HG02884 (cell line): ENCODE results near the gene DKKL1.
"Not testable (repeated sequence)": the region's sequence is repeated elsewhere in the genome, so short reads cannot be mapped to it uniquely, and the experiment has no call there.

Source experiments
- ATAC-seq: cut with Tn5 transposase; IDR thresholded peaks from one replicate; pipeline ENCODE4 v1.9.1; 2021; ENCODE audit warnings: mild to moderate bottlenecking, moderate library complexity; ENCODE audit not compliant: unreplicated experiment

DKKL1 gene

DNA sequence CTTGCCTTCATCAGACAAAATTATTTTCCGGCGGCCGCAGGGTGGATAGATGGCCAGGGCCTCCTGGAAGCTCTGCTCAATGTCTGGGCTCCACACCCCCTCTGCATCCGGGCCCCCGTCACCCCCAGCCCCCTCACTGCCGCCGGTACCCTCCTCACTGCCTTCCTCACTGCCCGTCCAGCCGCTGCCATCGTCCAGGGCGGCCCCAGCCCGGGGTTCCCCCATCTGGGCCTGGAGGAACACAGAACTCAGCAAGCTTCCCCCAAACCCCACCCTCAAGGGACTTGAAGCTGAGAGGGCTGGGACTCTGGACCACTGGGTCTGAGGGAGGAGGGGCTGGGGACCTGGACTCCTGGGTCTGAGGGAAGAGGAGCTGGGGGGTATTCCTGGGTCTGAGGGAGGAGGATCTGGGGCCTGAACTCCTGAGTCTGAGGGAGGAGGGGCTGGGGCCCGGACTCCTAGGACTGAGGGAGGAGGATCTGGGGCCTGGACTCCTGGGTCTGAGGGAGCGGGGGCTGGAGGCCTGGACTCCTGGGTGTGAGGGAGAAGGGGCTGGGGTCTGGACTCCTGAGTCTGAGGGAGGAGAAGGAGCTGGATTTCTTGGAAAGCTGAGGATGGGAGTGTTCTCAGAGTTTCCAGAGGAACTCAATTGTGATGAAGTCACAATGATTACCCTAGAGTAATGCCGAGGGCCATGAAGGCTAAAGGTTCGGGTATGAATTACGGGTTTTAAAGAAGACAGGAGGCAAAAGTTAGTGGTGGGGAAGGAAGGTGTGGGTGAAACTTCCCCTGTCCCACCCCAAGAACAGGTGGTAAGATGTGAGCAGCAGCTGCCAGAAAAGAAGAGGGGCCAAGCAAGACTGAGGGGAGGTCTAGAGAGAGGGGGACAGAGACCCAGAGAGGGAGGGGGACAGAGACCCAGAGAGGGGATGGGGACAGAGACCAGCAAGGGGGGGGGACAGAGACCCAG, 3.5 kb upstream of the DKKL1 start:
- no peak for ATAC-seq

DNA sequence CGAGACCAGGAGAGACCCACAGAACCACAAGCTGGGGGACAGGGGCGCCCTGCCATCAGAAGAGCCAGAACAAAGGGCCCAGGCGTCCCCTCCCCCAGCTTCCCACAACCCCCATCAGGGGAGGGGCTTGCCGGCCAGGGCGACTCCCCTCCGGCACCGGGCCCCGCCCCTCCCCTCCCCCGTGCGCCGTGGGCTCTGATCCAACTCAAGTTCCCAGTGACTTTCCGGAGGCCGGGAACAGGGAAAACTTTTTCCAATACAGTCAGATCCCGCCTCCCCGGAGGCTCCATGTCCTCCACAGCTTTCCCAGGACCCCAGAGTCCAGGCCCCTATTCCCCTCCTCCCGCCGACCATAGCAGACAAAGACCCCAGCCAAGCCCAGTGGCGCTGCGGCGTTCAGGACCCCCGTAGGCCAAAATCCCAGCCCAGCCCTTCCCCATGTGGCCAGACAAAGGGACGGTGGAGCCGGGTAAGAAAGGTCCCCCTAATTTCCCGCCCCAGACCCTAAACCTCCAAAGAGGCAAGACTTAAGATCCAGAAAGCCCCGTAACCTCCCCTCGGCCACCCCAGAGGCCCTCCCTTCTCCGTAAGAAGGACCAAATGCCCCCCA, 2.1 kb upstream of the DKKL1 start:
- ATAC-seq = no peak

DNA sequence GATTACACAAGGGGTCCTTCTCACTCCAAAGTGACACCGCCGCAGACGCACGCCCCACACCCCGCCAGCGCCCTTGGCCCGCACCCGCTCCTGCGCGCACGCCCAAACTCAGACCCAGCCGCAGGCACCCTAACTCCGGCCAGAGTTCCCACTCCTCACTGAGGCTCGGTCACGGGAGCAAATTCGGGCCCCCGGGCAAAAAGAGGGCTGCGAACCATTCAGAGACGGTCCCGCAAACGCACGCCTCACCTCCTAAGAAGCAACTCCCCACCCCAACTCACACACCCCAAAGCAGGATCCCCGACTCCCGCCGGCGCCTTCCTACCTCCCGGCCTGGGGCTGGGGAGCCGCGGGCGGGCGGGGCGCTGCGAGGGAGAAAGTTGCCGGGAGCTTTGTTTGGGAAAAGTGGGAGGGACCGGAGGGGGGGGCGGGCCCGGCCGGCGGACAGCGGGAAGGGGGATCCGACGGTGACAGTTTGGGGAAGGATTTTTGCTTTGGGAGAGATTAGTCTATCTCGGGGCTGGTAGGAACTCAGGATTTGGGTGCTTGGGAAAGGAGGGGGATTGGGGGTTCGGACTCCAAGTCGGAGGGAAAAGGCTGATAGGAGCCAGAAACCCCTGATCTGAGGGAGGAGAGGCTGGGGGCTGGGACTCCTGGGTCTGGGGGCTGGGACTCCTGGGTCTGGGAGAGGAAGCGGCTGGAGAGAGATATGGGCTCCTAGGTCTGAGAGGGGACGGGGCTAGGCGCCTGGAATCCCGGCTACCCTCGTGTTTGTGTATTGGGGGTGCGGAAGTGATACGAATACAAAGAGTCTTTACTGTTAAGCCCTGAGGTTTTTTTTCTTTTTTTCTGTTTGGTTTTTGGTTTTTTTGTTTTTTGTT, 1.4 kb upstream of the DKKL1 start, which contains the start of gene TEAD2:
TEAD2 (minus strand) TSS at position 369 of the 881 bp plus-strand sequence. CDS start 2,341 bp downstream, outside the sequence.
- no peak for ATAC-seq

DNA sequence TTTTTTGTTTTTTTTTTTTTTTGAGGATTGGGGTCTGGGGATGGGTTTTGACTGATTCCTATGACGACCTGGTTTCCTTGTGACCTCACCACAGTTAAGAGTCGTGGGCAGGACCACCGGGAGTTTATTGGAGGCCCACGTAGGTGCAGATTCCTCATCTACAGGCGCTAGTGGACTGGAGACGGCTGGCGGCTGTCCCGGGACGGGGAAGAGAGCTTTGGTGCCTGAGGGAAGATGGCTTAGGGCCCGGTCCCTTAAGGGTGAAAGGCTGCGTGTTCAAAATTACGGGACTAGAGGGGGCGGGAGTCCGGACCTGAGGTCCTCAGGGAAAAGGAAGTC, 779 bp upstream of the DKKL1 start:
- no peak for ATAC-seq

DNA sequence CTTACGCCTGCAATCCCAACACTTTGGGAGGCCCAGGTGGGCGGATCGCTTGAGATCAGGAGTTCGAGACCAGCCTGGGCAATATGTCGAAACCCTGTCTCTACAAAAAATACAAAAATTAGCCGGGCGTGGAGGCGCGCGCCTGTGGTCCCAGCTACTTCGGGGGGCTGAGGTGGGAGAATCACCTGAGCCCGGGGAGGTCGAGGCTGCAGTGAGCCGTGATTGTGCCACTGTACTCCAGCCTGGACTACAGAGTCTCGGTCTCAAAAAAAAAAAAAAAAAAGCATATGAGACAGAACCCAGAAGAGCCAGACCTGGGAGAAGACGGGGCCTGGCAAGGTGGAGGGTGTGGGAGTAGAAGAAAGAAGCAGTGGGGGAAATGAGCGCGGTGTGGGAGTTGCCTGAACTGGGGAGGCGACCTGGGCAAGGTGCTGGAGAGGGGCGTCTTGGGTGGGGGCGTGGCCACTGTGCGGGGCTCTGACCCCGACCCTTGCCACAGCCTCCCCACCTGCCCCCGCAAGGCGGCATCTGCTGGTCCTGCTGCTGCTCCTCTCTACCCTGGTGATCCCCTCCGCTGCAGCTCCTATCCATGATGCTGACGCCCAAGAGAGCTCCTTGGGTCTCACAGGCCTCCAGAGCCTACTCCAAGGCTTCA, 533 bp downstream of the DKKL1 start:
- no peak for ATAC-seq

DNA sequence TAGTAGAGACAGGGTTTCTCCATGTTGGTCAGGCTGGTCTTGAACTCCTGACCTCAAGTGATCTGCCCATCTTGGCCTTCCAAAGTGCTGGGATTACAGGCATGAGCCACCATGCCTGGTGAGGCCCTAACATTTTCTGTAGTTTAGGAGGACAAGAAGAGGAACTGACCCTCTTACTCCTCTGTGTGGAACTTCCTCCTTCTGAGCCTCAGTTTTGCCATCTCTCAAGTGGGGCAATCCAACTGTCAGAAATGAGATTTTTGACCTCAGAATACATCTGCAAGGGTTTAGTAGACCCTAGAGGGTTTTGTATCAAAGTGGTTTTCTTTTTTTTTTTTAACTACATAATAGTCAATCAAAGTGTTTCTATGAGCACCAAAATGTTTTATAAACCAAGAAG, 2.4 kb downstream of the DKKL1 start:
- ATAC-seq = no peak

DNA sequence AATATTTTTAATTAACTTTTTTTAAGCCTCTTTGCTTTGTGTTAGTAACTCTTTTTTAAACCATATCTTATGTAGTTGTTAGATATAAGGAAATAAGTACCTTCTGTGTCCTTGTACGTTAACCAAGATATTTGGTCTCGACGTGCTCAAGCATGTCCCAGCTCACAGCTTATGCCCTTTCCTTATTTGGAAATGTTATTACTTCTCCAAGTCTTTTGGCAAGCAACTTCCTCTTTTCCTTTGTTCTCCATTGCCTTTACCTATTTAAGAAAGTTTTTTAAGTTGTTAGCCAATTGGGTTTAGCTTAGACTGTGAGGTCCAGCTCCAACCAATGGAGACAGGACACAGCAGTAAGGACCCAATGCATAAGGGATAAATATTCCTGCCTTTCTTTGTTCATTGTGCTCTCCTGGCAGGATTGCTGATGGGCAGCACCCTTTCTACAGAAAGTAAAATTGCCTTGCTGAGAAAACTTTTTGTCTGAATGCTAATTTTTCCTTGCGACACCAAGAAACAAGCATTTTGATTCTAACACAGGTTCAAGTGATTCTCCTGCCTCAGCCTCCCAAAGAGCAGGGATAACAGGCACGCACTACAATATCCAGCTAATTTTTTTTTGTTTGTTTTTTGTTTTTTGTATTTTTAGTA, 5.2 kb downstream of the DKKL1 start:
- ATAC-seq = no peak

DNA sequence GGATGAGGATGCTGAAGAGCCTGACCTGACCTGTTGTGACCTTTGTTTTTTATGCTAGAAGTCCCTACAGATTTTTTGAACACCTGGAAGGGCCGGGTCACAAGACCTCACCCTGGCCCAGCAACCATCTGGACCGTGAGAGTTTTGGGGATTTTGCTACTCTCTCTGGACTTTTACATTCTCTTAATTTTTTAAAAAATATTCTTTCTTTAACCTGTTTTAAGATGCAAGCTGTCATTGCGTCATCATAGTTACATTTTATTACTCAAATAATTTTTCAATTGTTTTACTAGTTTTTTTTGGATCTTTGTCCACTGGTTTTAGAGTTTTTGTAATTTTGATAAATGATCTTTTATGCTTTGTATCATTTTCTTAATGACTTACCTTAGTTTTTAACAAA, 7.5 kb downstream of the DKKL1 start:
- no peak for ATAC-seq

DNA sequence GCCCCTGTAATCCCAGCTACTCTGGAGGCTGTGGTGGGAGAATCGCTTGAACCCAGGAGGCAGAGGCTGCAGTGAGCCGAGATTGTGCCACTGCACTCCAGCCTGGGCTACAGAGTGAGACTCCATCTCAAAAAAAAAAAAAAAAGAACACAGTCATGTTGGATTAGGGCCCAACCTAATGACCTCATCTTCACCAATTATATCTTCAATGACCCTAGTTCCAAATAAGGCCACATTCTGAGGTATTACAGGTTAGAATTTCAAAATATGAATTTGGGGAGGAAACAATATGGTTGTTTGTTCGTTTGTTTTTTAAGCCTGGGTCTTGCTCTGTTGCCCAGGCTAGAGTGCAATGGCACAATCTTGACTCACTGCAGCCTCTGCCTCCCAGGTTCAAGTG, 9.5 kb downstream of the DKKL1 start:
- not testable (repeated sequence) for ATAC-seq

DNA sequence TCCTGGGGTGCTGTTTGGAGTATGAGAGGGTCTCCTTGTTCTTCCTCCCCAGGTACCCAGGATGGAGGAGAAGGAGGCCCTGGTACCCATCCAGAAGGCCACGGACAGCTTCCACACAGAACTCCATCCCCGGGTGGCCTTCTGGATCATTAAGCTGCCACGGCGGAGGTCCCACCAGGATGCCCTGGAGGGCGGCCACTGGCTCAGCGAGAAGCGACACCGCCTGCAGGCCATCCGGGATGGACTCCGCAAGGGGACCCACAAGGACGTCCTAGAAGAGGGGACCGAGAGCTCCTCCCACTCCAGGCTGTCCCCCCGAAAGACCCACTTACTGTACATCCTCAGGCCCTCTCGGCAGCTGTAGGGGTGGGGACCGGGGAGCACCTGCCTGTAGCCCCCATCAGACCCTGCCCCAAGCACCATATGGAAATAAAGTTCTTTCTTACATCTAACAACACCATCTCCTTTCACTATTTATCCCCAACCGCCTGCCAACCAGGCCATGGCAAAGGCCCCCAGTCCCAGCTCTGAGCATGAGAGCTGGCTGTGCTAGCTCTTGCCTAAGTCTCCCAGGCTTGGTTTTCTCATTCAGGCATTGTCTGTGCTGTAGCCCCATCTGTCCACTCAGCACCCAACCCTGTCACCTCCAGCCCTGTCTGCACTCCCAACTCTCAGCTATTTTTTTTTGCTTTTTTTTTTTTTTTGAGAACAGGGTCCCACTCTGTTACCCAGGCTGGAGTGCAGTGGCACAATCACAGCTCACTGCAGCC, 11.2 kb downstream of the DKKL1 start:
- no peak for ATAC-seq

DNA sequence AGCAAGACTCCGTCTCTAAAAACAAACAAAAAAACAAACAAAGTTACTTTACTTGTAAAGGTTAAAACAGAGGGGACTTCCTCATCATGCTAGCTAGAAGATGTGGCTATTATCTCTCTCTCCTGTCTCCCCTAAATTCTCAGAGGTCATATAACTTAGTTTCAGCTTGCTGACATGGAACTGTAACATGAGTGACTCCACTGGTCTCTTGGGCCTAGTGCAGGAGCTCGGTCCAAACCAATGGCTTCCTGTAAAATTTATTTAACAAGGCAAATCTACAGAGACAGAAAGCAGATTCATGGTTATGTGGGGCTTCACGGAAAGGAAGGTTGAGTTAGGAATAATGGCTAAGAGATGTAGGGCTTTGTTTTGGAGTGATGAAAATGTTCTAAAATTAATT, 14.8 kb downstream of the DKKL1 start:
- ATAC-seq = no peak

DNA sequence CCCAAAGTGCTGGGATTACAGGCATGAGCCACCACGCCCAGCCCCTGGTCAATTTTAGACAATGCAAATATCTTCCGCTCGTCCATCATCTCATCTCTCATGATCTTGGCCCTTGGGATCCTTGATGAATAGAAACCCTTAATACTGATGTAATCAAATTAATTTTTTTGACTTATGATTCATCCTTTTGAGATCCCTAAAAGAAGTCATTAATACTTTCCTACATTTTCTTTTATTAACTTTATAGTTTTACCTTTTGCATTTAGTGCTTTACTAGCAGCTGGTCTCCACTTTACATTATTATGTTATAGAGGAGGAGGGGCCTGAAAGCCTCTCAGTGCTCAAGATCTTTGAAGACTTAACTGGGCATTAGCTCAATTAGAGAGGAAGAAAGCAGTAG, 16.7 kb downstream of the DKKL1 start:
- no peak for ATAC-seq

DNA sequence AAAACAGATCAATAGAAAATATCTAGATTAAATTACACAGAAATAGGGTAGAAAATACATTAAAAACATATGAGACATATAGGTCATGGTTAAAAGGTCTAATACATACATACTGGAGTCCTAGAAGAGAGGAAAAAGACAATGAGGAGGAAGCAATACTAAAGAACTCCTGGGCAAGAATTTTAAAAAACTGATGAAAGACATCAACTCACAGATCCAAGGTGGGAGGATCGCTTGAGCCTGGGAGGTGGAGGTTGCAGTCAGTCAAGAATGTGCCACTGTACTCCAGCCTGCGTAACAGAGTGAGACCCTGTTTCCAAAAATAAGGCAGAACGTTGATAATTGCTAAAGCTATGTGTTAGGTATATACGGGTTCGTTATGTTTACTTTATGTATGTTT, 19.0 kb downstream of the DKKL1 start:
- ATAC-seq = no peak

DNA sequence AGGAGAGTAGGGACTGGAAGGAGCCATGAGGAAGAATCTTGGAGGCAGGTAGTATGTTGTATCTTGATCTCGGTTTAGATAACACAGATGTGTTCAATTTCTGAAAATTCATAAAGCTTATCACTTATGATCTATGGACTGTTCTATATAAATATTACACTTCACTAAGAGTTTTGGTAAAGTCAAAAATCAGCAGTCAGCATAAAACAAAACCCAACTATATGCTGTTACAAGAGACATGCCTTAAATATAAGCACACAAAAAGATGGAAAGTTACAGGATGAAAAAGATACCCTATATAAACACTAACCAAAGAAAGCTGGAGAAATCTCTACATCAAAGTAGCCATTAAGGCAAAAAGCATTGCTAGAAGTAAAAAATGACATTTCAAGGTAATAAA, 19.9 kb downstream of the DKKL1 start:
- ATAC-seq = no peak

DNA sequence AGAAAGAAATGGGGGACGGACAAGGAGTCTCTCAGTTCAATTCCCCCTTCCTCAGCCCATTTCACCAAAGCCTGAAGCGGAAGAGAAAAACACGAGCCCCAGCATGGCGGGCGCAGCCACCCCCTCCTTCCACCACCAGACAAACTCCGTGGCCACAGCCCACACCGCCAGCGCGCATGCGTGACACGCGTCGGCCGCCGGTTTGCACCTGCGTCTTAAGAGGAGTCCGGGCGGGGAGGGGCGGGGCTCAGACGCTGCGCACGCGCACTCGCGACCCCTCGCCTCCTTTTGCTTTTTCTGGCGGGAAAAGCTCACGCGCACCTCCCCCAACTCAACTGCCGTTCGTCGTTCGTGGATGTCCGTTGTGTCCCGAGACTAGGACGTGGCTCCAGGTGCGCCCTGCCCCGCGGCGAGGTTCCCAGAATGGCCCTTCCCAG, 24.3 kb downstream of the DKKL1 start, which contains the start of gene KASH5:
KASH5 (plus strand) TSS at position 314 of the 437 bp plus-strand sequence. CDS start 2,635 bp downstream, outside the sequence.
- ATAC-seq = no peak

DNA sequence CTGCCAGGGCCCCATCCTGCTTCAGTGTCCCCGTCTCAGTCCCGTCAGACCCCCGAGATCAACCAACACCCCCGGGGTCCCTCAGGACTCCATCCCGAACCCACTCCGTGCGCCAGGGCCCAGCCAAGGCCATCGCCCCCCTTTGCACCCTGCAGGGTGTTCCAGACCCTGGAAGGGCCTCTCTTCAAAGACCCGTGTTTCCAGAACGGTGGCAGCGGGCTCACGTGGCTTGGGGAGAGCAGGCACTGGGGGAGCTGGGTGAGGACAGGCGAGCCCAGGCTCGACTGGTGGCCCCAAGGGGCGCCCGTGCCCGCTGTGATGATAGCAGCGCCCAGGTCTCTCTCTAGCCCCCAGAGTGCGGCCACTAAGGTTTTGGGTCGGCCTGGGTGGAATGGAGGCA, 25.7 kb downstream of the DKKL1 start:
- no peak for ATAC-seq

DNA sequence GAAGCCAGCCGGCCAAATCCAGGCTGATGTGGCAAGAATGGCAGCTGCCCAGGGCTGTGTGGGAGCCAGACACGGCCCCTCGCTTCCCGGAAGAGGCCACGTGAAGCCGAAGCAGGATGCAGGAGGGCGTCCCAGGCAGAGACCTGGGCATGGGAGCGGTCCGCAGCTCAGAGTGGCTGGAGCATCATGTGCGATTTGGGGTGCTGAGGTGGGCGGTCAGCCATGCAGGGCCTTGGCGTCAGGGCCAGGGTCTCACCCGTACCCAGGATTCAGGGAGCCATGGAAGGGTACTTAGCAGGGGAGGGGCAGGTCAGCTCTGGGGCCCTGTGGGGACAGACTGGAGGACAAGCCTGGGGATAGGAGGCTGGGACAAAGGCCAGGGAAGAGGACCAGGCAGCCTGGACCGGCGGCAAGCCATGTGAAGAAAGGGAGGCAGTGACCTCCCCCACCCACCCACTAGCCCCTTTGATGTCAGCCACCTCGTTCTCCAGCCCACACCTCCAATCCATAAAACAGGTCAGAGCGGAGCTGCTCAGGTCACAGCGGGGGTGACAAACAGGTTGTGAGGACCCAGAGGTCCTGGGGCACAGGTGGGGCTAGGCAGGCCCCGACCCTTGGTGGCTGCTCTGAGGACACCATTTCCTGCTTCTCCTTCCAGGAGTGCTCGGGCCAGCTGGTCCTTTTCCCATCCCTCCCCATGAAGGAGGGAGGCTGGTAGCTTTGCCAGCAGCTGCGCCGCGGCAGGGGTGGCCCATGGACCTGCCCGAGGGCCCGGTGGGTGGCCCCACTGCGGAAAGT, 26.7 kb downstream of the DKKL1 start:
- no peak for ATAC-seq

DNA sequence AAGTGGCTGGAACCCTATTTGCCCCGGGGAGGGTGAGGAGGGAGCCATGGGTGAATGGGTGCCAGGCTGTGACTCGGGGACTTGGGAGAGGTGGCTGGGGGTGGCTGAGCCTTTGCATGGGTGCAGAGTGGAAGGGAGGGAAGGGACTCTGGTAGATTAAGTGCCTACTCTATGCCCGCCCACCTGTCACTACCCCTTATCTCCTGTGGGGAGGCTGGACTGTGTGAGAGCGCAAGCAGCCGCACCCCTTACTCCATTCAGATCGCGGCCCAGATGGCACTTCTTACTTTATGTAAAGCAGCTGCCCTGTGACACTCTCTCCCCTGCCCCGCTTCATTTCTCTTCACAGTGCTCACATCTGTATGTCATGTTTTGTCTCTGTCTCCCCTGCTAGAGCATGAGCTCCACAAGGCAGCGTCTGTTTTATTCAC, 27.3 kb downstream of the DKKL1 start:
- ATAC-seq = no peak
